K562 (cell line): ENCODE data around the gene CNTRL. TPM values are rescaled to one million over a fixed set of nuclear protein-coding genes. Genes with fewer than 3 reads are reported as not detected.

Experiments used
- ATAC-seq: fragments of 200-7000 bp; cut with Tn5 transposase; 3 replicates; pipeline ENCODE4 v1.9.1; 2020; ENCODE audit warnings: moderate library complexity
- BruUV-seq: library from RNA; stranded (reverse); fragments of 400-500 nt; replicated peaks from 2 replicates; lab custom pipeline; 2021; lab: Mats Ljungman, UMichigan
- CTCF ChIA-PET: fragments of 300-600 bp; formaldehyde crosslinking; extraction: SDS; loops from one replicate; lab custom pipeline; 2021; ENCODE audit warnings: low intra/inter-chr PET ratio; lab: Yijun Ruan, JAX
- POLR2A ChIA-PET: fragments of 300-600, 350-650 bp; sonication (Branson Sonifier 250); formaldehyde crosslinking; extraction: SDS; loops from one replicate; lab custom pipeline; 2021; ENCODE audit warnings: antibody characterized with exemption, inconsistent platforms; lab: Yijun Ruan, JAX
- DNase-seq, 4 experiments: peaks; one replicate each; pipeline versions ENCODE4 v3.0.0 to v3.0.0-alpha.2; 2011 to 2018; ENCODE audit warnings: low spot score in 3 of 4, mixed read lengths in 3 of 4; ENCODE audit errors: extremely low read depth in 1 of 4
- FAIRE-seq: peaks from 2 replicates; lab custom pipeline; 2011; peaks lifted over from hg19 to GRCh38; lab: Jason Lieb, UNC
- H2AFZ ChIP-seq: 2 replicates; pipeline ENCODE4 v1.6.0; 2011; ENCODE audit warnings: low read depth, low read length, control low read depth, inconsistent platforms
- H3K27ac ChIP-seq: fragments of 200-600 bp; 3 replicates; pipeline ENCODE4 v1.8.0; 2011; ENCODE audit warnings: low read depth, mild to moderate bottlenecking, control low read depth, inconsistent platforms, low read length, moderate library complexity, mixed read lengths; ENCODE audit errors: extremely low read depth
- H3K27me3 ChIP-seq, 2 experiments: fragments of 300-600 bp in 1 of 2; 2 replicates in 1 of 2; 3 replicates in 1 of 2; pipeline versions ENCODE4 v1.6.0 to v1.8.0; 2011; ENCODE audit warnings: inconsistent platforms in 2 of 2, low read length in 2 of 2, mild to moderate bottlenecking in 1 of 2, mixed read lengths in 1 of 2, moderate library complexity in 1 of 2; ENCODE audit not compliant: control insufficient read depth in 2 of 2, insufficient read depth in 2 of 2
- H3K36me3 ChIP-seq: fragments of 300-600 bp; 3 replicates; pipeline ENCODE4 v1.8.0; 2011; ENCODE audit warnings: mild to moderate bottlenecking, low read length, inconsistent platforms; ENCODE audit not compliant: control insufficient read depth, insufficient read depth
- H3K4me1 ChIP-seq, 2 experiments: fragments of 200-600 bp in 1 of 2; replicated peaks in 1 of 2; 2 replicates in 1 of 2; 3 replicates in 1 of 2; pipeline versions ENCODE4 v1.5.1 to v1.8.0; 2011; ENCODE audit warnings: inconsistent platforms in 2 of 2, low read length in 2 of 2, mild to moderate bottlenecking in 1 of 2, mixed read lengths in 1 of 2, moderate library complexity in 1 of 2; ENCODE audit not compliant: control insufficient read depth in 2 of 2, insufficient read depth in 2 of 2
- H3K4me2 ChIP-seq: 2 replicates; pipeline ENCODE4 v1.6.1; 2011; ENCODE audit warnings: low read length, control low read depth, inconsistent platforms, mixed read lengths; ENCODE audit not compliant: insufficient read depth
- H3K4me3 ChIP-seq: fragments of 200-600 bp; sonication (generic), shearing (Covaris generic); 2 replicates; pipeline ENCODE4 v1.5.1; 2016; ENCODE audit warnings: control low read depth, inconsistent platforms
- H3K79me2 ChIP-seq: fragments of 200-600 bp; 3 replicates; pipeline ENCODE4 v1.8.0; 2011; ENCODE audit warnings: low read length, inconsistent platforms; ENCODE audit not compliant: control insufficient read depth, insufficient read depth
- H3K9ac ChIP-seq, 2 experiments: 2 replicates each; pipeline versions ENCODE4 v1.6.0 to v1.6.1; 2011; ENCODE audit warnings: low read depth in 2 of 2, low read length in 2 of 2, control low read depth in 1 of 2, inconsistent platforms in 1 of 2, mild to moderate bottlenecking in 1 of 2, mixed read lengths in 1 of 2; ENCODE audit not compliant: insufficient read depth in 1 of 2
- H3K9me1 ChIP-seq: one replicate; pipeline ENCODE4 v1.6.0; 2011; ENCODE audit warnings: inconsistent platforms, mild to moderate bottlenecking, low read length, moderate library complexity; ENCODE audit not compliant: control insufficient read depth, insufficient read depth
- H3K9me3 ChIP-seq: replicated peaks from 2 replicates; pipeline ENCODE4 v1.5.1; 2011; ENCODE audit warnings: low read depth, low read length, inconsistent platforms; ENCODE audit not compliant: control insufficient read depth, insufficient read depth
- H4K20me1 ChIP-seq: replicated peaks from 2 replicates; pipeline ENCODE4 v1.6.1; 2011; ENCODE audit warnings: low read length, inconsistent platforms, mixed read lengths; ENCODE audit not compliant: control insufficient read depth, insufficient read depth
- CTBP1 ChIP-seq: fragments of 450-650 bp; IDR thresholded peaks from 2 replicates; pipeline ENCODE4 v1.6.1; 2016; ENCODE audit warnings: borderline replicate concordance
- DACH1 ChIP-seq: fragments of 450-650 bp; IDR thresholded peaks from 2 replicates; pipeline ENCODE4 v1.6.1; 2018; ENCODE audit not compliant: partially characterized antibody
- ILK ChIP-seq: fragments of 450-650 bp; IDR thresholded peaks from 2 replicates; pipeline ENCODE4 v1.6.1; 2016; ENCODE audit warnings: missing genetic modification characterization, low read depth, mild to moderate bottlenecking, missing compliant biosample characterization, moderate library complexity, borderline replicate concordance
- RAD21 ChIP-seq, 2 experiments: fragments of 250-450 bp in 1 of 2; fragments of 450-650 bp in 1 of 2; sonication (Bioruptor Pico) in 1 of 2; formaldehyde crosslinking in 1 of 2; IDR thresholded peaks in 1 of 2; conservative IDR thresholded peaks in 1 of 2; 2 replicates each; pipeline versions ENCODE4 v1.4.0 to v1.8.0; 2020 to 2022; ENCODE audit warnings: mild to moderate bottlenecking in 2 of 2, moderate library complexity in 1 of 2
- WGBS: fragments of 100-300 bp; shearing (Covaris generic); methylation state at CpG from one replicate; pipeline ENCODE4 v1.1.6; 2016; ENCODE audit warnings: low coverage, mixed read lengths; ENCODE audit not compliant: insufficient coverage; ENCODE audit errors: missing lambda C conversion rate; 5-methylcytosine and 5-hydroxymethylcytosine counted together
- in situ Hi-C: fragments of 300-500 bp; cut with MboI; formaldehyde crosslinking; loops from 4 replicates; pipeline ENCODE4 v1.15.0; 2018; ENCODE audit warnings: inconsistent platforms, mixed read lengths
- intact Hi-C: fragments of 100-400 bp; cut with micrococcal nuclease; formaldehyde crosslinking; loops from 2 replicates; pipeline ENCODE4 v1.14.2; 2022
- polyA plus RNA-seq, 8 experiments: library from polyadenylated mRNA; depleted of rRNA in 4 of 8; stranded (reverse) in 5 of 8; unstranded in 3 of 8; fragments of >200 nt; fragmentation: Nextera tagmentation in 2 of 8; fragmentation: Illumina TruSeq in 1 of 8; extraction: Ambion mirVana in 2 of 8; extraction: Trizol in 1 of 8; gene quantifications; 2 replicates each; pipeline versions ENCODE4 v1.2.1 to v1.2.3, GENCODE V29; 2011 to 2014; ENCODE audit warnings: inconsistent platforms in 1 of 8, missing spikeins in 1 of 8
- total RNA-seq, 7 experiments: library from RNA; depleted of rRNA in 6 of 7; stranded (reverse); fragments of >200 nt in 6 of 7; fragmentation: Illumina TruSeq in 2 of 7; extraction: Trizol in 2 of 7; gene quantifications; 2 replicates each; pipeline versions ENCODE4 v1.2.1 to v1.2.3, GENCODE V29; 2011 to 2021; ENCODE audit warnings: low replicate concordance in 1 of 7
- TF ChIP-seq, protein P1 (sequence below), 3 experiments: IDR thresholded peaks in 2 of 3; conservative IDR thresholded peaks in 1 of 3; 2 replicates each; pipeline ENCODE4 v1.5.1; 2011 to 2012; ENCODE audit warnings: low read length in 3 of 3, mild to moderate bottlenecking in 3 of 3, control low read depth in 2 of 3, improper control_type of control experiment in 1 of 3, inconsistent platforms in 1 of 3, low read depth in 1 of 3, mixed read lengths in 1 of 3, moderate library complexity in 1 of 3; ENCODE audit not compliant: insufficient read depth in 2 of 3

The CNTRL gene
- total and polyA plus RNA-seq, 9 of the 15 experiments (the other 6 are each of a cell fraction or from before 2014, with no cell fraction given) = 9.2 to 28.9 (median 20.5) TPM

DNA sequence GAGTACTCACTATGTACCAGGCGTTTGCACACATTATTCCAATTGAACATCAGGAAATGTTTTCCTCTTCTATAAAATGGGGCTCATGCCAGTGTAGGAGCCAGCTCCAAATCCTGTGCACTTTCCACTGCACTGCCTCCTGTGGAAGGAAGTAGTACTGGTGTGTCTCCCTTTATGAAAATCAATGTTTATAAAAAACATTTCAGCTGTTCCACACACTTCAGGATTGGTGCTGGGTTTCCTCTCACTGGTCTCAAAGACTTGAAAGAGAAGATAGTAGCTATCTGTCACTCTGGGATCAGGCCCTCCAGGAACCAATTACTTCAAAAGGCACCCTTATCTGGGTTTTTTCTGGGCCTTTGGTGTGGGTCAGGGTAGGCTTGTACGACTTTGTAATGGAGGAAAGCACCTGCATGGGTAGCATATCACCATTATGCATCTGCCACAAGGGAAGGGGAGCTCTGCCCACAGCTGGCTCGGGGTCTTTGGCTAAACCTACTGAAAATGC is 94.4 kb downstream of the CNTRL start:
- 59% methylated on average over 3 of the region's 3 CpGs for WGBS
- Histone ChIP-seq H3K9me3 (no peaks in the 10 kb centered on the region), H3K27me3 (no peaks in the 10 kb centered on the region), H3K9me1 (no peaks in the 10 kb centered on the region), H3K4me1 (no peaks in the 10 kb centered on the region), H3K4me3 (no peak overlapping the region), H3K4me2 (no peak overlapping the region), H3K9ac (no peak overlapping the region), H4K20me1 (no peaks in the 10 kb centered on the region), H3K36me3 (peaks cover 81% of the 10 kb centered on the region), H3K27ac (no peak overlapping the region), H2AFZ (no peak overlapping the region), H3K79me2 (no peaks in the 10 kb centered on the region)
- FAIRE-seq (peak; percentile 64), ATAC-seq (peak; percentile 87), DNase-seq (peak in 2 of 4 experiments; percentile 31 to 34)
- CTCF ChIA-PET = no interaction called here
- no TSS peak for BruUV-seq
- POLR2A ChIA-PET = interaction anchor here (0.7 to 1.8 kb wide), 6 partner anchors 8 to 208 kb away, joined by 3 to 6 read pairs (median 4); no protein-coding TSS in a partner anchor
- TF ChIP-seq DACH1 = no peak
- TF ChIP-seq, protein P1, sequence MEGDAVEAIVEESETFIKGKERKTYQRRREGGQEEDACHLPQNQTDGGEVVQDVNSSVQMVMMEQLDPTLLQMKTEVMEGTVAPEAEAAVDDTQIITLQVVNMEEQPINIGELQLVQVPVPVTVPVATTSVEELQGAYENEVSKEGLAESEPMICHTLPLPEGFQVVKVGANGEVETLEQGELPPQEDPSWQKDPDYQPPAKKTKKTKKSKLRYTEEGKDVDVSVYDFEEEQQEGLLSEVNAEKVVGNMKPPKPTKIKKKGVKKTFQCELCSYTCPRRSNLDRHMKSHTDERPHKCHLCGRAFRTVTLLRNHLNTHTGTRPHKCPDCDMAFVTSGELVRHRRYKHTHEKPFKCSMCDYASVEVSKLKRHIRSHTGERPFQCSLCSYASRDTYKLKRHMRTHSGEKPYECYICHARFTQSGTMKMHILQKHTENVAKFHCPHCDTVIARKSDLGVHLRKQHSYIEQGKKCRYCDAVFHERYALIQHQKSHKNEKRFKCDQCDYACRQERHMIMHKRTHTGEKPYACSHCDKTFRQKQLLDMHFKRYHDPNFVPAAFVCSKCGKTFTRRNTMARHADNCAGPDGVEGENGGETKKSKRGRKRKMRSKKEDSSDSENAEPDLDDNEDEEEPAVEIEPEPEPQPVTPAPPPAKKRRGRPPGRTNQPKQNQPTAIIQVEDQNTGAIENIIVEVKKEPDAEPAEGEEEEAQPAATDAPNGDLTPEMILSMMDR (IDR thresholded peaks at IDR 0.05 in 2 of 3, conservative IDR thresholded peaks at IDR 0.05 in 1 of 3; ENCODE audit: insufficient read depth in 2 of 3, low read depth in 1 of 3, low read length in 3 of 3) = peak; percentile 32 to 46 (median 42); a peak in 5 of 6 replicates
- 0 out of 4 replicates have a peak, but pooled peaks of 1 of the 2 experiments have one; percentile 15 for TF ChIP-seq RAD21 (CRISPR knock-in tag; conservative IDR thresholded peaks at IDR 0.05 in 1 of 2, IDR thresholded peaks at IDR 0.05 in 1 of 2)
- TF ChIP-seq ILK (tag) = no peak
- no peak for TF ChIP-seq CTBP1
- in situ Hi-C loops (loop anchor here (5.0 kb wide), 1 partner anchor 427 kb away; no protein-coding TSS in a partner anchor), intact Hi-C loops (no loop called here)
